K562 (cell line): ENCODE measurements around the gene PGM2. TPM values are rescaled to one million over a fixed set of nuclear protein-coding genes. Genes with fewer than 3 reads are reported as not detected.

ENCODE experiments used
- ASH1L ChIP-seq: fragments of 450-650 bp; IDR thresholded peaks from 2 replicates; pipeline ENCODE4 v1.6.1; 2018; ENCODE audit warnings: borderline replicate concordance, mild to moderate bottlenecking, low read depth; ENCODE audit not compliant: partially characterized antibody
- CTBP1 ChIP-seq: fragments of 450-650 bp; IDR thresholded peaks from 2 replicates; pipeline ENCODE4 v1.6.1; 2016; ENCODE audit warnings: borderline replicate concordance
- EGR1 ChIP-seq: fragments of 450-650 bp; conservative IDR thresholded peaks from 2 replicates; pipeline ENCODE4 v1.6.1; 2017; ENCODE audit warnings: mild to moderate bottlenecking
- L3MBTL2 ChIP-seq: fragments of 450-650 bp; IDR thresholded peaks from 2 replicates; pipeline ENCODE4 v1.6.1; 2016; ENCODE audit warnings: mild to moderate bottlenecking, moderate library complexity
- NFIC ChIP-seq: fragments of 450-650 bp; IDR thresholded peaks from 2 replicates; pipeline ENCODE4 v1.6.1; 2017; ENCODE audit warnings: mild to moderate bottlenecking, inconsistent platforms
- PCBP1 ChIP-seq: fragments of 200-400 bp; formaldehyde crosslinking; IDR thresholded peaks from 2 replicates; pipeline ENCODE4 v1.6.1; 2018; ENCODE audit warnings: mild to moderate bottlenecking, low read depth, low read length; ENCODE audit not compliant: poor library complexity, severe bottlenecking
- PML ChIP-seq: IDR thresholded peaks from 2 replicates; pipeline ENCODE4 v1.6.1; 2012; ENCODE audit warnings: low read length, inconsistent platforms
- REST ChIP-seq, 2 experiments: fragments of 450-650 bp; formaldehyde crosslinking in 1 of 2; IDR thresholded peaks; 2 replicates each; pipeline versions ENCODE4 v1.4.0 to v1.6.1; 2014 to 2020; ENCODE audit warnings: mild to moderate bottlenecking in 2 of 2, borderline replicate concordance in 1 of 2, low read depth in 1 of 2
- SP1 ChIP-seq: sonication (generic); formaldehyde crosslinking; IDR thresholded peaks from 2 replicates; pipeline ENCODE4 v1.8.1; 2022; ENCODE audit warnings: mild to moderate bottlenecking, missing genetic modification reagents
- TAF7 ChIP-seq: fragments of 450-650 bp; IDR thresholded peaks from 2 replicates; pipeline ENCODE4 v1.6.1; 2016; ENCODE audit warnings: missing genetic modification characterization, missing compliant biosample characterization
- ZBTB49 ChIP-seq: sonication (generic); formaldehyde crosslinking; IDR thresholded peaks from 2 replicates; pipeline ENCODE4 v1.8.0; 2022; ENCODE audit warnings: missing genetic modification reagents, mild to moderate bottlenecking, borderline replicate concordance
- ZBTB9 ChIP-seq: fragments of 450-650 bp; formaldehyde crosslinking; IDR thresholded peaks from 2 replicates; pipeline ENCODE4 v1.4.0; 2020; ENCODE audit warnings: mild to moderate bottlenecking, moderate library complexity
- ZNF184 ChIP-seq: sonication (generic); formaldehyde crosslinking; IDR thresholded peaks from 2 replicates; pipeline ENCODE4 v1.5.0; 2020; ENCODE audit warnings: missing genetic modification reagents
- ZNF431 ChIP-seq: sonication (generic); formaldehyde crosslinking; IDR thresholded peaks from 2 replicates; pipeline ENCODE4 v1.8.0; 2022; ENCODE audit warnings: mild to moderate bottlenecking, missing genetic modification reagents
- ZNF780A ChIP-seq: fragments of 250-450 bp; sonication (Bioruptor Pico); IDR thresholded peaks from 2 replicates; pipeline ENCODE4 v1.5.0; 2021; ENCODE audit warnings: mild to moderate bottlenecking
- polyA plus RNA-seq, 8 experiments: library from polyadenylated mRNA; depleted of rRNA in 4 of 8; stranded (reverse) in 5 of 8; unstranded in 3 of 8; fragments of >200 nt; fragmentation: Nextera tagmentation in 2 of 8; fragmentation: Illumina TruSeq in 1 of 8; extraction: Ambion mirVana in 2 of 8; extraction: Trizol in 1 of 8; gene quantifications; 2 replicates each; pipeline versions ENCODE4 v1.2.1 to v1.2.3, GENCODE V29; 2011 to 2014; ENCODE audit warnings: inconsistent platforms in 1 of 8, missing spikeins in 1 of 8
- total RNA-seq, 7 experiments: library from RNA; depleted of rRNA in 6 of 7; stranded (reverse); fragments of >200 nt in 6 of 7; fragmentation: Illumina TruSeq in 2 of 7; extraction: Trizol in 2 of 7; gene quantifications; 2 replicates each; pipeline versions ENCODE4 v1.2.1 to v1.2.3, GENCODE V29; 2011 to 2021; ENCODE audit warnings: low replicate concordance in 1 of 7

Gene PGM2
- total and polyA plus RNA-seq, 9 of the 15 experiments (the other 6 are each of a cell fraction or from before 2014, with no cell fraction given): 15.2 to 77.3 (median 51.4) TPM

GRCh38 chr4:37826295-37827029, at the start of gene PGM2 (continued):
- TF ChIP-seq REST (IDR thresholded peaks at IDR 0.05; ENCODE audit: borderline replicate concordance) (no peak), REST (CRISPR knock-in tag; IDR thresholded peaks at IDR 0.05; ENCODE audit: low read depth) (0 out of 2 replicates have a peak, but pooled peaks have one; percentile 8), ASH1L (peak; percentile 44), ZBTB49 (CRISPR knock-in tag) (no peak), L3MBTL2 (peak; percentile 61), NFIC (peak; percentile 27; the same call in 1 of the 2 replicates), PCBP1 (peak; percentile 47), TAF7 (peak; percentile 63), ZNF184 (no peak), ZBTB9 (CRISPR knock-in tag) (peak; percentile 61; the same call in 1 of the 2 replicates), EGR1 (peak; percentile 97), PML (peak; percentile 81), ZNF431 (CRISPR knock-in tag) (peak; percentile 67), ZNF780A (no peak), SP1 (CRISPR knock-in tag) (peak; percentile 81), CTBP1 (peak; percentile 84)
